K562 (cell line): Measurements from ENCODE around the gene OPRM1.

Source experiments
- CTCF ChIP-seq, 3 experiments: IDR thresholded peaks in 2 of 3; conservative IDR thresholded peaks in 1 of 3; 2 replicates each; pipeline ENCODE4 v1.5.1; 2011 to 2012; ENCODE audit warnings: low read length in 3 of 3, mild to moderate bottlenecking in 3 of 3, control low read depth in 2 of 3, improper control_type of control experiment in 1 of 3, inconsistent platforms in 1 of 3, low read depth in 1 of 3, mixed read lengths in 1 of 3, moderate library complexity in 1 of 3; ENCODE audit not compliant: insufficient read depth in 2 of 3
- EP300 ChIP-seq: IDR thresholded peaks from 2 replicates; pipeline ENCODE4 v1.6.1; 2012; ENCODE audit warnings: low read length, improper control_type of control experiment
- ILK ChIP-seq: fragments of 450-650 bp; IDR thresholded peaks from 2 replicates; pipeline ENCODE4 v1.6.1; 2016; ENCODE audit warnings: missing genetic modification characterization, low read depth, mild to moderate bottlenecking, missing compliant biosample characterization, moderate library complexity, borderline replicate concordance
- MEF2A ChIP-seq: IDR thresholded peaks from 2 replicates; pipeline ENCODE4 v1.6.1; 2011; ENCODE audit warnings: low read depth, mild to moderate bottlenecking, low read length, moderate library complexity; ENCODE audit not compliant: control insufficient read depth
- NRF1 ChIP-seq, 2 experiments: fragments of 450-650 bp; IDR thresholded peaks in 1 of 2; conservative IDR thresholded peaks in 1 of 2; 2 replicates each; pipeline ENCODE4 v1.6.1; 2014; ENCODE audit warnings: mild to moderate bottlenecking in 2 of 2
- POLR2AphosphoS5 ChIP-seq: IDR thresholded peaks from 2 replicates; pipeline ENCODE4 v1.6.1; 2011; ENCODE audit warnings: mild to moderate bottlenecking, low read depth, low read length, moderate library complexity; ENCODE audit not compliant: control insufficient read depth, insufficient read depth
- POLR2G ChIP-seq: fragments of 200-400 bp; formaldehyde crosslinking; IDR thresholded peaks from 2 replicates; pipeline ENCODE4 v1.6.1; 2017; ENCODE audit warnings: low read depth, mild to moderate bottlenecking, antibody characterized with exemption, low read length, moderate library complexity
- PPARD ChIP-seq: fragments of 250-450 bp; sonication (Bioruptor Pico); IDR thresholded peaks from 2 replicates; pipeline ENCODE4 v1.8.0; 2022; ENCODE audit warnings: inconsistent platforms, mild to moderate bottlenecking, moderate library complexity
- PTBP1 ChIP-seq: fragments of 200-400 bp; formaldehyde crosslinking; IDR thresholded peaks from 2 replicates; pipeline ENCODE4 v1.6.1; 2017; ENCODE audit warnings: low read depth, low read length
- ZFP30 ChIP-seq: fragments of 250-450 bp; sonication (Bioruptor Pico); IDR thresholded peaks from 2 replicates; pipeline ENCODE4 v1.8.0; 2022; ENCODE audit warnings: moderate library complexity, mild to moderate bottlenecking, inconsistent platforms, borderline replicate concordance
- ZNF24 ChIP-seq: fragments of 450-650 bp; IDR thresholded peaks from 2 replicates; pipeline ENCODE4 v1.6.1; 2016

DNA sequence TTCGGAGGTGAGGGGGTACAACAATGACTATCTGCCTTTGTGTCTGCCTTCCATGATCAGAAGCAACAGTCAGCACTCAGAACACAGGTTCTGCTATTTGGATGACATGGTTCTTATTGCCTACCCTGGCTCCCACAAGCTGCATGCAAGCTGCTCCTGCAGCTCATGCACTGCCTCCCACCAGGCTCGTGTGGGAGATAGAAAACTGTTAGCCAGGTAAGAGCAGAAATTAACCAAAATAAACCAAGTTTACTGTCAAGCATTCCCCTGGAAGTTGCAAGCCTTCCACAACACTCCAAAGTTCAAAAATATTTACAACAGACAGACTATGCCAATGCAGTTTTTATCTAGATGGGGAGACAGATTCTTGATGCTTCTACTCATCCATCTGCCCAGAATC, 31.0 kb downstream of the OPRM1 start:
- TF ChIP-seq PTBP1 (no peak), POLR2G (no peak), ZFP30 (CRISPR knock-in tag) (no peak), ZNF24 (no peak), POLR2AphosphoS5 (no peak), MEF2A (no peak), NRF1 (conservative IDR thresholded peaks at IDR 0.05 in 1 of 2, IDR thresholded peaks at IDR 0.05 in 1 of 2) (no peak), EP300 (no peak), CTCF (IDR thresholded peaks at IDR 0.05 in 2 of 3, conservative IDR thresholded peaks at IDR 0.05 in 1 of 3; ENCODE audit: insufficient read depth in 2 of 3, low read depth in 1 of 3, low read length in 3 of 3) (no peak), ILK (tag) (no peak), PPARD (CRISPR knock-in tag) (no peak)
